ENCODE measurements around the gene ARMC5. TPM values are rescaled to one million over a fixed set of nuclear protein-coding genes. Genes with fewer than 3 reads are reported as not detected.
"Not testable (repeated sequence)": the region's sequence is repeated elsewhere in the genome, so short reads cannot be mapped to it uniquely, and the experiment has no call there.

ARMC5 gene
- total RNA-seq, 1 experiment from 2014 or later = 6.7 TPM

- DNase-seq (ENCODE audit: low read depth, low spot score) = no peak
- in situ Hi-C loops (cut with HindIII; ENCODE audit: low pct_unique_long_range_greater_than_20kb, low sequenced_read_pairs) = no loop called here
These were observed 26.3 kb downstream of the ARMC5 start for GRCh38 chr16:31485571-31485970.

- in situ Hi-C loops (cut with HindIII; ENCODE audit: low pct_unique_long_range_greater_than_20kb, low sequenced_read_pairs) = no loop called here
- no peak for DNase-seq (ENCODE audit: low read depth, low spot score)
These were observed 26.7 kb downstream of the ARMC5 start for GRCh38 chr16:31486045-31486444.

- no peak for DNase-seq (ENCODE audit: low read depth, low spot score)
- in situ Hi-C loops (cut with HindIII; ENCODE audit: low pct_unique_long_range_greater_than_20kb, low sequenced_read_pairs) = no loop called here
These were observed 27.9 kb downstream of the ARMC5 start for GRCh38 chr16:31487071-31487719.

- no peak for DNase-seq (ENCODE audit: low read depth, low spot score)
- in situ Hi-C loops (cut with HindIII; ENCODE audit: low pct_unique_long_range_greater_than_20kb, low sequenced_read_pairs) = no loop called here
These were observed 28.6 kb downstream of the ARMC5 start for GRCh38 chr16:31487720-31488467.

- in situ Hi-C loops (cut with HindIII; ENCODE audit: low pct_unique_long_range_greater_than_20kb, low sequenced_read_pairs) = no loop called here
- DNase-seq (ENCODE audit: low read depth, low spot score) = no peak
These were observed 29.4 kb downstream of the ARMC5 start for GRCh38 chr16:31488468-31489297.

- DNase-seq (ENCODE audit: low read depth, low spot score) = no peak
- in situ Hi-C loops (cut with HindIII; ENCODE audit: low pct_unique_long_range_greater_than_20kb, low sequenced_read_pairs) = no loop called here
These were observed 29.9 kb downstream of the ARMC5 start for GRCh38 chr16:31489298-31489564.

GRCh38 chr16:31489616-31490584 lies 30.6 kb downstream of the ARMC5 start:
- in situ Hi-C loops (cut with HindIII; ENCODE audit: low pct_unique_long_range_greater_than_20kb, low sequenced_read_pairs) = no loop called here
- DNase-seq (ENCODE audit: low read depth, low spot score) = no peak

- in situ Hi-C loops (cut with HindIII; ENCODE audit: low pct_unique_long_range_greater_than_20kb, low sequenced_read_pairs) = no loop called here
- DNase-seq (ENCODE audit: low read depth, low spot score) = no peak
These were observed 32.6 kb downstream of the ARMC5 start for GRCh38 chr16:31491778-31492418.

- DNase-seq (ENCODE audit: low read depth, low spot score) = no peak
- in situ Hi-C loops (cut with HindIII; ENCODE audit: low pct_unique_long_range_greater_than_20kb, low sequenced_read_pairs) = no loop called here
These were observed 34.3 kb downstream of the ARMC5 start for GRCh38 chr16:31493506-31494125.

- no peak for DNase-seq (ENCODE audit: low read depth, low spot score)
- in situ Hi-C loops (cut with HindIII; ENCODE audit: low pct_unique_long_range_greater_than_20kb, low sequenced_read_pairs) = no loop called here
These were observed 37.4 kb downstream of the ARMC5 start for GRCh38 chr16:31496670-31497069.

GRCh38 chr16:31498493-31498892 lies 39.2 kb downstream of the ARMC5 start:
- in situ Hi-C loops (cut with HindIII; ENCODE audit: low pct_unique_long_range_greater_than_20kb, low sequenced_read_pairs) = no loop called here
- DNase-seq (ENCODE audit: low read depth, low spot score) = no peak

- DNase-seq (ENCODE audit: low read depth, low spot score) = no peak
- in situ Hi-C loops (cut with HindIII; ENCODE audit: low pct_unique_long_range_greater_than_20kb, low sequenced_read_pairs) = no loop called here
These were observed 40.6 kb downstream of the ARMC5 start for GRCh38 chr16:31499928-31500327.

GRCh38 chr16:31501226-31501965 lies 42.1 kb downstream of the ARMC5 start:
- no peak for DNase-seq (ENCODE audit: low read depth, low spot score)
- in situ Hi-C loops (cut with HindIII; ENCODE audit: low pct_unique_long_range_greater_than_20kb, low sequenced_read_pairs) = no loop called here

- in situ Hi-C loops (cut with HindIII; ENCODE audit: low pct_unique_long_range_greater_than_20kb, low sequenced_read_pairs) = no loop called here
- no peak for DNase-seq (ENCODE audit: low read depth, low spot score)
These were observed 42.7 kb downstream of the ARMC5 start for GRCh38 chr16:31501966-31502348.

GRCh38 chr16:31502981-31503380 lies 43.7 kb downstream of the ARMC5 start:
- in situ Hi-C loops (cut with HindIII; ENCODE audit: low pct_unique_long_range_greater_than_20kb, low sequenced_read_pairs) = no loop called here
- DNase-seq (ENCODE audit: low read depth, low spot score) = no peak

GRCh38 chr16:31503555-31503954 lies 44.3 kb downstream of the ARMC5 start:
- in situ Hi-C loops (cut with HindIII; ENCODE audit: low pct_unique_long_range_greater_than_20kb, low sequenced_read_pairs); DNase-seq (ENCODE audit: low read depth, low spot score): not testable (repeated sequence)
